ENCODE measurements around the gene COX8A. TPM values are rescaled to one million over a fixed set of nuclear protein-coding genes. Genes with fewer than 3 reads are reported as not detected.

The COX8A gene
- total and polyA plus RNA-seq, 2 of the 13 experiments (the other 11 are each of a cell fraction or from before 2014, with no cell fraction given), result 202 to 406 TPM

DNA sequence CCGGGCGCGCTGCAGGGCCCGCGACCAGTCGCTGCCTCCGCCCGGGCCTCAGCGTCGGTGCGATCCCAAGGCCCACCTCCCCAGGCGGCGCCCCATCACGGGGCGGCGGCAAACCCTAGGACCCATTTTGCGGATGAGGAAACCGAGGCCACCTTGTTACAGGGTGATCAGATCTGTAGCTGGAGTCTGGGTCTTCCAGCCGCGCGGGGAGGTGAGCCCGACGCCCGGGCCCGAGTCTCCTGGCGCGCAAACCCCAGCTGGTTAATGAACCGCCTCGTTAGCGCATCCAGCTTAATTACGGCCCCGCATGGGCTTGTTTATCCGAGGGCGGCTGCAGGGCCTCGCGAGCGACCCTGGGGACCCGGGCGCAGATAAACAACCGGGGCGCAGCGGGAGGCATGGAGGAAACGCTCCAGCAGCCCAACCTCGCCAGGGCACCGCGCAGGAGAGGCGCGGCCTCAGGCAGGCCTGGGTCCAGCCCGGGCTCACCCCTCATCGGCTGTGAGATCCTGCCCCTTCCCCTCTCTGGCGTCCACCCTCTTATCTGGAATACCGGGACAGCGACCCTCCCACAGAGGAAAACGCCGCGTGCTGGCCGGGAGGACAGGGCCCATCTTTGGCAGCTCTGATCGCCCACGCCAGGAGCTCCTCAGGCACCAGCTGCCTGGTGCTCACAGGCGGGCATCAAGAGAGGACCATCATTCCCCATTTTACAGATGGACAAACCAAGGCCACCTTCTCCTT is 26.5 kb downstream of the COX8A start:
- no peaks in the 10 kb centered on the region for H4K20me1 ChIP-seq (ENCODE audit: insufficient read depth, low read length)
- CTCF ChIA-PET (ENCODE audit: low intra/inter-chr PET ratio, low total read pairs), result no interaction called here
- no peak overlapping the region for H3K27ac ChIP-seq (ENCODE audit: extremely low read length, insufficient read depth, low read length)
- no peak overlapping the region for H3K4me3 ChIP-seq (replicated peaks in 1 of 3; ENCODE audit: insufficient read depth in 1 of 3, low read depth in 2 of 3, low read length in 3 of 3)
- no peak overlapping the region for H2AFZ ChIP-seq (ENCODE audit: low read length)
- H3K9ac ChIP-seq (ENCODE audit: insufficient read depth, low read depth, low read length), result no peak overlapping the region
- no peaks in the 10 kb centered on the region for H3K4me1 ChIP-seq (ENCODE audit: insufficient read depth, low read length)
- POLR2A ChIA-PET, result no interaction called here
- BruUV-seq (replicated peaks), result no TSS peak
- TF ChIP-seq ZNF629 (CRISPR knock-in tag; conservative IDR thresholded peaks at IDR 0.05) (peak; percentile 77), POLR2G (IDR thresholded peaks at IDR 0.05; ENCODE audit: low read depth, low read length) (0 out of 2 replicates have a peak, but pooled peaks have one; percentile 31), AGO2 (optimal IDR thresholded peaks at IDR 0.05; ENCODE audit: low read depth, low read length) (peak; percentile 92), ZNF7 (CRISPR knock-in tag; IDR thresholded peaks at IDR 0.05) (no peak), GPBP1L1 (CRISPR knock-in tag; IDR thresholded peaks at IDR 0.05) (no peak)
- TF ChIP-seq, protein P1, sequence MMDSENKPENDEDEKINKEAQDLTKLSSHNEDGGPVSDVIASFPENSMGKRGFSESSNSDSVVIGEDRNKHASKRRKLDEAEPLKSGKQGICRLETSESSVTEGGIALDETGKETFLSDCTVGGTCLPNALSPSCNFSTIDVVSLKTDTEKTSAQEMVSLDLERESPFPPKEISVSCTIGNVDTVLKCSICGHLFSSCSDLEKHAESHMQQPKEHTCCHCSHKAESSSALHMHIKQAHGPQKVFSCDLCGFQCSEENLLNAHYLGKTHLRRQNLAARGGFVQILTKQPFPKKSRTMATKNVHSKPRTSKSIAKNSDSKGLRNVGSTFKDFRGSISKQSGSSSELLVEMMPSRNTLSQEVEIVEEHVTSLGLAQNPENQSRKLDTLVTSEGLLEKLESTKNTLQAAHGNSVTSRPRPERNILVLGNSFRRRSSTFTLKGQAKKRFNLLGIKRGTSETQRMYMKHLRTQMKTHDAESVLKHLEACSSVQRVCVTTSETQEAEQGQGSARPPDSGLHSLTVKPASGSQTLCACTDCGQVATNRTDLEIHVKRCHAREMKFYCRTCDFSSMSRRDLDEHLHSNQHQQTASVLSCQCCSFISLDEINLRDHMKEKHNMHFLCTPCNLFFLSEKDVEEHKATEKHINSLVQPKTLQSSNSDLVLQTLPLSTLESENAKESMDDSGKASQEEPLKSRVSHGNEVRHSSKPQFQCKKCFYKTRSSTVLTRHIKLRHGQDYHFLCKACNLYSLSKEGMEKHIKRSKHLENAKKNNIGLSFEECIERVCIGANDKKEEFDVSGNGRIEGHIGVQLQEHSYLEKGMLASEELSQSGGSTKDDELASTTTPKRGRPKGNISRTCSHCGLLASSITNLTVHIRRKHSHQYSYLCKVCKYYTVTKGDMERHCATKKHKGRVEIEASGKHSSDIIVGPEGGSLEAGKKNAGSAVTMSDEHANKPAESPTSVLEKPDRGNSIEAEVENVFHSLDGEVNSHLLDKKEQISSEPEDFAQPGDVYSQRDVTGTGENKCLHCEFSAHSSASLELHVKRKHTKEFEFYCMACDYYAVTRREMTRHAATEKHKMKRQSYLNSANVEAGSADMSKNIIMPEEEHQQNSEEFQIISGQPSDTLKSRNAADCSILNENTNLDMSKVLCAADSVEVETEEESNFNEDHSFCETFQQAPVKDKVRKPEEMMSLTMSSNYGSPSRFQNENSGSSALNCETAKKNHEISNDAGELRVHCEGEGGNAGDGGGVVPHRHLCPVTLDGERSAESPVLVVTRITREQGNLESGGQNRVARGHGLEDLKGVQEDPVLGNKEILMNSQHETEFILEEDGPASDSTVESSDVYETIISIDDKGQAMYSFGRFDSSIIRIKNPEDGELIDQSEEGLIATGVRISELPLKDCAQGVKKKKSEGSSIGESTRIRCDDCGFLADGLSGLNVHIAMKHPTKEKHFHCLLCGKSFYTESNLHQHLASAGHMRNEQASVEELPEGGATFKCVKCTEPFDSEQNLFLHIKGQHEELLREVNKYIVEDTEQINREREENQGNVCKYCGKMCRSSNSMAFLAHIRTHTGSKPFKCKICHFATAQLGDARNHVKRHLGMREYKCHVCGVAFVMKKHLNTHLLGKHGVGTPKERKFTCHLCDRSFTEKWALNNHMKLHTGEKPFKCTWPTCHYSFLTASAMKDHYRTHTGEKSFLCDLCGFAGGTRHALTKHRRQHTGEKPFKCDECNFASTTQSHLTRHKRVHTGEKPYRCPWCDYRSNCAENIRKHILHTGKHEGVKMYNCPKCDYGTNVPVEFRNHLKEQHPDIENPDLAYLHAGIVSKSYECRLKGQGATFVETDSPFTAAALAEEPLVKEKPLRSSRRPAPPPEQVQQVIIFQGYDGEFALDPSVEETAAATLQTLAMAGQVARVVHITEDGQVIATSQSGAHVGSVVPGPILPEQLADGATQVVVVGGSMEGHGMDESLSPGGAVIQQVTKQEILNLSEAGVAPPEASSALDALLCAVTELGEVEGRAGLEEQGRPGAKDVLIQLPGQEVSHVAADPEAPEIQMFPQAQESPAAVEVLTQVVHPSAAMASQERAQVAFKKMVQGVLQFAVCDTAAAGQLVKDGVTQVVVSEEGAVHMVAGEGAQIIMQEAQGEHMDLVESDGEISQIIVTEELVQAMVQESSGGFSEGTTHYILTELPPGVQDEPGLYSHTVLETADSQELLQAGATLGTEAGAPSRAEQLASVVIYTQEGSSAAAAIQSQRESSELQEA (CRISPR knock-in tag; IDR thresholded peaks at IDR 0.05; ENCODE audit: not compliant biosample characterization), result no peak
- no peaks in the 10 kb centered on the region for H3K27me3 ChIP-seq (ENCODE audit: control insufficient read depth in 1 of 2, insufficient read depth in 2 of 2, low read length in 2 of 2)
- H3K79me2 ChIP-seq (ENCODE audit: insufficient read depth, low read length), result no peaks in the 10 kb centered on the region
- in situ Hi-C loops (cut with HindIII; ENCODE audit: extremely low pct_ligation_motif_present, low pct_unique_long_range_greater_than_20kb) (no loop called here), intact Hi-C loops (cut with micrococcal nuclease; ENCODE audit: unreplicated experiment) (no loop called here)
- no peak overlapping the region for H3K4me2 ChIP-seq (ENCODE audit: low read depth, low read length)
- no peaks in the 10 kb centered on the region for H3K9me3 ChIP-seq (ENCODE audit: low read length)
- whole genome bisulfite sequencing (ENCODE audit: low lambda C conversion rate), result 98% methylated on average over 44 of the region's 60 CpGs
- FAIRE-seq (no peak), ATAC-seq (no peak), DNase-seq (ENCODE audit: low spot score) (no peak)
- peaks cover 8 to 20% of the 10 kb centered on the region in 2 experiments; a peak in 4 of 5 replicates for H3K36me3 ChIP-seq (replicated peaks in 1 of 2; ENCODE audit: control insufficient read depth in 1 of 2, insufficient read depth in 2 of 2, low read length in 2 of 2)

Data from HepG2 (cell line).